Glutamatergic neuron (in vitro differentiated cells): Measurements from ENCODE around the gene TAF3. TPM values are rescaled to one million over a fixed set of nuclear protein-coding genes. Genes with fewer than 3 reads are reported as not detected.
A peak's percentile ranks its signal among the peaks of the same experiment; 100 is the strongest.

Experiments used
- DNase-seq: peaks from one replicate; pipeline ENCODE4 v3.0.0; 2022
- H3K27ac Mint-ChIP-seq: one replicate; pipeline ENCODE4 v1.8.0; 2020; ENCODE audit warnings: mild to moderate bottlenecking, mixed read lengths, inconsistent platforms; ENCODE audit not compliant: unreplicated experiment
- H3K27me3 Mint-ChIP-seq: one replicate; pipeline ENCODE4 v1.8.0; 2020; ENCODE audit warnings: mild to moderate bottlenecking, moderate library complexity, mixed read lengths, inconsistent platforms; ENCODE audit not compliant: unreplicated experiment
- H3K36me3 Mint-ChIP-seq: one replicate; pipeline ENCODE4 v1.8.0; 2020; ENCODE audit warnings: mild to moderate bottlenecking, mixed read lengths, inconsistent platforms; ENCODE audit not compliant: unreplicated experiment
- H3K4me1 Mint-ChIP-seq: one replicate; pipeline ENCODE4 v1.8.0; 2020; ENCODE audit warnings: mild to moderate bottlenecking, low read depth, mixed read lengths, inconsistent platforms; ENCODE audit not compliant: unreplicated experiment
- H3K4me3 Mint-ChIP-seq: one replicate; pipeline ENCODE4 v1.8.0; 2020; ENCODE audit warnings: mild to moderate bottlenecking, mixed read lengths, inconsistent platforms; ENCODE audit not compliant: unreplicated experiment
- H3K9me3 Mint-ChIP-seq: one replicate; pipeline ENCODE4 v1.8.0; 2020; ENCODE audit warnings: mild to moderate bottlenecking, moderate library complexity, mixed read lengths, inconsistent platforms; ENCODE audit not compliant: unreplicated experiment
- total RNA-seq: library from RNA; stranded (reverse); fragmentation: NEBNext Ultra II Directional; extraction: Animal tissue kit (Norgen Biotek cat#: 25700); gene quantifications from one replicate; pipeline ENCODE4 v1.2.1, GENCODE V29; 2021; ENCODE audit not compliant: unreplicated experiment
- TF ChIP-seq, protein P1 (sequence below): fragments of 200-600 bp; sonication (generic); IDR thresholded peaks from one replicate; pipeline ENCODE4 v1.5.0; 2021; ENCODE audit not compliant: partially characterized antibody, unreplicated experiment

The TAF3 gene
- total RNA-seq, 1 donor from 2014 or later = 10.2 TPM

DNA sequence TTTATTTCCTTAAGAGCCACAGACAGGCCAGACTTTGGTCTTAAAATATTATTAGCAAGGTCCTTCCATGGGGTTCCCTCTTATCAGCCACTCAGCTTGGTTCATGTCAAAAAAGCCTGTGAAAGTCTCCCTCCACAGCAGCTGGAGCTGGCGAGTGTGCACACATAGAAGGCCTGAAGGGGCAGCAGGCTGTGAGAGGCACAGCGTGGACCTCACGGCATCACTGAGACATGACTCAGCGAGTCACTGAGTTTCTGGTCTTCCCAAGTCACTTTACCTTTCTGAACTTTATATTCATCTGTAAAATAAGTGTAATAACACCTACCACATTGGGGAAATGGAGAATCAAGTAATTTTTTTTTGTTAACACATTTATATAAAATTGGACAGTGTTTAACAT is 8.7 kb downstream of the TAF3 start:
- Mint-ChIP-seq H3K27me3 (peaks cover 2% of the 10 kb centered on the region), H3K4me1 (no peaks in the 10 kb centered on the region), H3K27ac (no peak overlapping the region), H3K9me3 (no peaks in the 10 kb centered on the region), H3K36me3 (no peaks in the 10 kb centered on the region), H3K4me3 (no peak overlapping the region)
- TF ChIP-seq, protein P1, sequence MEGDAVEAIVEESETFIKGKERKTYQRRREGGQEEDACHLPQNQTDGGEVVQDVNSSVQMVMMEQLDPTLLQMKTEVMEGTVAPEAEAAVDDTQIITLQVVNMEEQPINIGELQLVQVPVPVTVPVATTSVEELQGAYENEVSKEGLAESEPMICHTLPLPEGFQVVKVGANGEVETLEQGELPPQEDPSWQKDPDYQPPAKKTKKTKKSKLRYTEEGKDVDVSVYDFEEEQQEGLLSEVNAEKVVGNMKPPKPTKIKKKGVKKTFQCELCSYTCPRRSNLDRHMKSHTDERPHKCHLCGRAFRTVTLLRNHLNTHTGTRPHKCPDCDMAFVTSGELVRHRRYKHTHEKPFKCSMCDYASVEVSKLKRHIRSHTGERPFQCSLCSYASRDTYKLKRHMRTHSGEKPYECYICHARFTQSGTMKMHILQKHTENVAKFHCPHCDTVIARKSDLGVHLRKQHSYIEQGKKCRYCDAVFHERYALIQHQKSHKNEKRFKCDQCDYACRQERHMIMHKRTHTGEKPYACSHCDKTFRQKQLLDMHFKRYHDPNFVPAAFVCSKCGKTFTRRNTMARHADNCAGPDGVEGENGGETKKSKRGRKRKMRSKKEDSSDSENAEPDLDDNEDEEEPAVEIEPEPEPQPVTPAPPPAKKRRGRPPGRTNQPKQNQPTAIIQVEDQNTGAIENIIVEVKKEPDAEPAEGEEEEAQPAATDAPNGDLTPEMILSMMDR = no peak
- peak; percentile 25 for DNase-seq

DNA sequence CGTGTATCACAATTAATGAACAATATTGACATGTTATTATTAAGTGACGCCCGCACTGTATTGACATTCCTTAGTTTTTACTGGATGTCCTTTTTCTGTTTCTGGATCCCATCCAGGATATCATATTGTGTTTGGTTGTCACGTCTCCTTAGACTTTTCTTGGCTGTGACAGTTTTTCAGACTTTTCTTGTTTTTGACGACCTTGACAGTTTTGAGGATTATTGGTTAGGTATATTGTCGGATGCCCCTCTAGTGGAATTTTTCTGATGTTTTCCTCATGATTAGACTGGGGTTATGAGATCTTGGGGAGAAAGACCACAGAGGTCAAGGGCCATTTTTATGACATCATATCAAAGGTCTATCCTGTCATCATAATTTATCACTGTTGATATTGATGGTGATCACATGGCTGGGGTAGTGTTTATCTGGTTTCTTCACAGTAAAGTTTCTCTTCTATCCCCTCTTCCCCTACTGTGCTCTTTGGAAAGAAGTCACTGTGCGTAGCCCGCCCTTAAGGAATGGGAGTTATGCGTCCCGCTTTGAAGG is 11.1 kb downstream of the TAF3 start:
- Mint-ChIP-seq H3K4me3 (no peak overlapping the region), H3K27ac (no peak overlapping the region), H3K9me3 (no peaks in the 10 kb centered on the region), H3K4me1 (no peaks in the 10 kb centered on the region), H3K36me3 (no peaks in the 10 kb centered on the region), H3K27me3 (peaks cover 2% of the 10 kb centered on the region)
- TF ChIP-seq, protein P1 = no peak
- no peak for DNase-seq

DNA sequence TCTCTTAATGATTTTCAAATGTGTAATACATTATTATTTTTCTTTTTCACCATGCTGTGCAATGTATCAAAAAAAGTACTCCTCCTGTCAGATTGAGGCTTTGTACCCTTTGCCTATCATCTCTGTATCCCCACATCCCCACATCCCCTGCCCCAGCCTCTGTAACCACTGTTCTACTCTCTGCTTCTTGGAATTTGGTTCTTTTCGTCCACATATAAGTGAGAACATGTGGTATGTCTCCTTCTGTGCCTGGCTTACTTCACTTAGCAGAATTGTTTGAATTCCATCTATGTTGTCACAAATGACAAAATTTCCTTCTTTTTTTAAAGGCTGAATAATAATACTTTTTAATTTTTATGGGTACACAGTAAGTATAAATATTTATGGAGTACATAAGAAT is 13.8 kb downstream of the TAF3 start:
- H3K4me3 Mint-ChIP-seq = no peak overlapping the region
- TF ChIP-seq, protein P1 = no peak
- no peaks in the 10 kb centered on the region for H3K36me3 Mint-ChIP-seq
- no peak overlapping the region for H3K27ac Mint-ChIP-seq
- H3K27me3 Mint-ChIP-seq = peaks cover 2% of the 10 kb centered on the region
- H3K4me1 Mint-ChIP-seq = no peaks in the 10 kb centered on the region
- no peaks in the 10 kb centered on the region for H3K9me3 Mint-ChIP-seq
- DNase-seq = no peak

DNA sequence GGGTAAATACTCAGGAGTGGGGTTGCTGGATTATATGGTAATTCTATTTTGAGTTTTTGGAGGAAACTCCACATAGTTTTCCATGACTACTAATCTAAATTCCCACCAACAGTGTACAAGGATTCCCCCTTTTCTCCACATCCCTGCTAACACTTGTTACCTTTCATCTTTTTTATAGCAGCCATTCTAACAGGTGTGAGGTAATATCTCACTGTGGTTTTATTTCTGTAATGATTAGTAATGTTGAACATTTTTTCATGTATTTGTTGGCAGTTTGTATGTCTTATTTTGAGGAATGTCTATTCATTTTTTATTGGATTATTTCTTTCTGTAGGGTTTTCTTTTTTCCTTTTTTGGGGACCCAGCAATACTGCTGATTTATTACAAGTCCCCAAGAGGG is 14.9 kb downstream of the TAF3 start:
- H3K4me1 Mint-ChIP-seq = no peaks in the 10 kb centered on the region
- no peak overlapping the region for H3K27ac Mint-ChIP-seq
- no peak for DNase-seq
- H3K9me3 Mint-ChIP-seq = no peaks in the 10 kb centered on the region
- TF ChIP-seq, protein P1 = no peak
- peaks cover 2% of the 10 kb centered on the region for H3K27me3 Mint-ChIP-seq
- no peak overlapping the region for H3K4me3 Mint-ChIP-seq
- no peaks in the 10 kb centered on the region for H3K36me3 Mint-ChIP-seq

DNA sequence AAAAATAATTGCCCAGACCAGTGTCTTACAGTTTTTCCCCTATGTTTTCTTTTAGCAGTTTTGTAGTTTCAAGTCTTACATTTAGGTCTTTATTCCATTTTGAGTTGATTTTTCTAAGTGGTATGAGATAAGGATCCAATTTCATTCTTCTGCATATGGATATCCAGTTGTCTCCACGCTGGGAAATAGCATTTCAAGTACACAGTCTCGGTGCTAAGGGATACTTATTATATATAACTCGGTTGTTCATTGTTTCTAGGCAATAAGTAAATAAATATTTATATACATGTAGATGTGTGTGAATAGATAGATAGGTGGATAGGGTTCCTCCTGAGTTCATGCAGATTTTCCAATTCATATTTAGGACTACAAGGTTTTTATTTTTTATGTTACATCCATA is 16.0 kb downstream of the TAF3 start:
- TF ChIP-seq, protein P1 = no peak
- H3K4me3 Mint-ChIP-seq = no peak overlapping the region

More for the DNA sequence above, 16.0 kb downstream of the TAF3 start:
- H3K27me3 Mint-ChIP-seq = peaks cover 2% of the 10 kb centered on the region
- H3K9me3 Mint-ChIP-seq = no peaks in the 10 kb centered on the region
- no peaks in the 10 kb centered on the region for H3K4me1 Mint-ChIP-seq
- H3K36me3 Mint-ChIP-seq = no peaks in the 10 kb centered on the region
- DNase-seq = no peak
- H3K27ac Mint-ChIP-seq = no peak overlapping the region
